Raji (cell line): ENCODE results near the gene DEUP1.

ENCODE experiments used
- POLR2A ChIP-seq: IDR thresholded peaks from 2 replicates; pipeline ENCODE4 v1.6.1; 2011; ENCODE audit warnings: low read depth, low read length, control low read depth; ENCODE audit not compliant: insufficient read depth

The DEUP1 gene

GRCh38 chr11:93485983-93486382 is 155.4 kb downstream of the DEUP1 start:
- TF ChIP-seq POLR2A, result no peak

GRCh38 chr11:93487032-93487483 is 156.5 kb downstream of the DEUP1 start:
- no peak for TF ChIP-seq POLR2A
